Endothelial cell (in vitro differentiated cells): ENCODE data around the gene KDM4F. TPM values are rescaled to one million over a fixed set of nuclear protein-coding genes. Genes with fewer than 3 reads are reported as not detected.

ENCODE experiments used
- DNase-seq: peaks from one replicate; pipeline ENCODE4 v3.0.0; 2021; ENCODE audit warnings: low spot score
- H3K27ac Mint-ChIP-seq: one replicate; pipeline ENCODE4 v1.8.0; 2021; ENCODE audit warnings: mixed read lengths, inconsistent platforms; ENCODE audit not compliant: unreplicated experiment
- H3K27me3 Mint-ChIP-seq: one replicate; pipeline ENCODE4 v1.8.0; 2021; ENCODE audit warnings: mild to moderate bottlenecking, moderate library complexity, mixed read lengths, inconsistent platforms; ENCODE audit not compliant: unreplicated experiment
- H3K36me3 Mint-ChIP-seq: one replicate; pipeline ENCODE4 v1.8.0; 2021; ENCODE audit warnings: mild to moderate bottlenecking, low read depth, mixed read lengths, inconsistent platforms; ENCODE audit not compliant: unreplicated experiment
- H3K4me1 Mint-ChIP-seq: one replicate; pipeline ENCODE4 v1.8.0; 2021; ENCODE audit warnings: mild to moderate bottlenecking, mixed read lengths, inconsistent platforms; ENCODE audit not compliant: unreplicated experiment
- H3K4me3 Mint-ChIP-seq: one replicate; pipeline ENCODE4 v1.8.0; 2021; ENCODE audit warnings: mild to moderate bottlenecking, mixed read lengths, inconsistent platforms; ENCODE audit not compliant: unreplicated experiment
- H3K9me3 Mint-ChIP-seq: one replicate; pipeline ENCODE4 v1.8.0; 2021; ENCODE audit warnings: mixed read lengths, inconsistent platforms; ENCODE audit not compliant: unreplicated experiment
- CTCF ChIP-seq: fragments of 200-600 bp; sonication (generic); IDR thresholded peaks from one replicate; pipeline ENCODE4 v1.5.0; 2021; ENCODE audit warnings: antibody characterized with exemption; ENCODE audit not compliant: unreplicated experiment
- total RNA-seq: library from RNA; stranded (reverse); fragmentation: NEBNext Ultra II Directional; extraction: Animal tissue kit (Norgen Biotek cat#: 25700); gene quantifications from one replicate; pipeline ENCODE4 v1.2.1, GENCODE V29; 2021; ENCODE audit not compliant: unreplicated experiment

Gene KDM4F
- total RNA-seq, 1 donor from 2014 or later, result not detected

GRCh38 chr11:95076416-95076815, 27.2 kb downstream of the KDM4F start:
- H3K9me3 Mint-ChIP-seq, result no peaks in the 10 kb centered on the region
- DNase-seq, result no peak
- H3K27me3 Mint-ChIP-seq, result no peaks in the 10 kb centered on the region
- H3K4me3 Mint-ChIP-seq, result no peak overlapping the region
- no peak overlapping the region for H3K27ac Mint-ChIP-seq
- no peak for TF ChIP-seq CTCF
- peaks cover 8% of the 10 kb centered on the region for H3K4me1 Mint-ChIP-seq
- H3K36me3 Mint-ChIP-seq, result no peaks in the 10 kb centered on the region

- Mint-ChIP-seq H3K9me3 (no peaks in the 10 kb centered on the region), H3K36me3 (no peaks in the 10 kb centered on the region), H3K27ac (no peak overlapping the region), H3K4me1 (peaks cover 12% of the 10 kb centered on the region), H3K27me3 (no peaks in the 10 kb centered on the region), H3K4me3 (no peak overlapping the region)
- no peak for TF ChIP-seq CTCF
- DNase-seq, result no peak
These were observed 27.8 kb downstream of the KDM4F start for GRCh38 chr11:95076981-95077380.

- no peak overlapping the region for H3K27ac Mint-ChIP-seq
- H3K27me3 Mint-ChIP-seq, result no peaks in the 10 kb centered on the region
- no peaks in the 10 kb centered on the region for H3K9me3 Mint-ChIP-seq
- no peak for TF ChIP-seq CTCF
- peaks cover 12% of the 10 kb centered on the region for H3K4me1 Mint-ChIP-seq
- H3K4me3 Mint-ChIP-seq, result no peak overlapping the region
- DNase-seq, result no peak
- no peaks in the 10 kb centered on the region for H3K36me3 Mint-ChIP-seq
These were observed 29.3 kb downstream of the KDM4F start for GRCh38 chr11:95078526-95078925.

GRCh38 chr11:95081010-95081409, 31.8 kb downstream of the KDM4F start:
- no peak overlapping the region for H3K4me3 Mint-ChIP-seq
- H3K27me3 Mint-ChIP-seq, result no peaks in the 10 kb centered on the region
- no peak for TF ChIP-seq CTCF
- H3K36me3 Mint-ChIP-seq, result no peaks in the 10 kb centered on the region
- no peak for DNase-seq
- no peak overlapping the region for H3K27ac Mint-ChIP-seq
- peaks cover 9% of the 10 kb centered on the region for H3K4me1 Mint-ChIP-seq
- no peaks in the 10 kb centered on the region for H3K9me3 Mint-ChIP-seq

- no peaks in the 10 kb centered on the region for H3K36me3 Mint-ChIP-seq
- no peaks in the 10 kb centered on the region for H3K27me3 Mint-ChIP-seq
- H3K4me3 Mint-ChIP-seq, result no peak overlapping the region
- no peak for TF ChIP-seq CTCF
- H3K4me1 Mint-ChIP-seq, result peaks cover 9% of the 10 kb centered on the region
- H3K9me3 Mint-ChIP-seq, result no peaks in the 10 kb centered on the region
- no peak overlapping the region for H3K27ac Mint-ChIP-seq
- DNase-seq, result no peak
These were observed 32.2 kb downstream of the KDM4F start for GRCh38 chr11:95081412-95081811.
